Liver (tissue), 3 donors: ENCODE data around the gene MAL.

Experiments used
- GABPA ChIP-seq, 2 donors: IDR thresholded peaks in 1 of 2; conservative IDR thresholded peaks in 1 of 2; 2 replicates each; pipeline ENCODE4 v1.6.1; 2016; ENCODE audit warnings: antibody characterized with exemption in 2 of 2, mild to moderate bottlenecking in 1 of 2, moderate library complexity in 1 of 2
- HNF4A ChIP-seq, 2 donors: conservative IDR thresholded peaks; 2 replicates each; pipeline ENCODE4 v1.6.1; 2016; ENCODE audit warnings: antibody characterized with exemption in 2 of 2, mild to moderate bottlenecking in 2 of 2
- JUND ChIP-seq, 2 donors: IDR thresholded peaks; 2 replicates each; pipeline ENCODE4 v1.6.1; 2016; ENCODE audit warnings: antibody characterized with exemption in 2 of 2
- NR2F2 ChIP-seq: IDR thresholded peaks from 2 replicates; pipeline ENCODE4 v1.6.1; 2016; ENCODE audit warnings: antibody characterized with exemption
- SP1 ChIP-seq: IDR thresholded peaks from 2 replicates; pipeline ENCODE4 v1.6.1; 2018; ENCODE audit warnings: antibody characterized with exemption, mild to moderate bottlenecking
- TF ChIP-seq, protein P1 (sequence below): fragments of 150-350 bp; IDR thresholded peaks from 2 replicates; pipeline ENCODE4 v1.5.1; 2017; ENCODE audit warnings: improper control_type of control experiment, low read depth, low read length; ENCODE audit not compliant: missing input control
- TF ChIP-seq, protein P2 (sequence below): IDR thresholded peaks from 2 replicates; pipeline ENCODE4 v1.6.1; 2016; ENCODE audit warnings: antibody characterized with exemption
- TF ChIP-seq, protein P3 (sequence below): IDR thresholded peaks from 2 replicates; pipeline ENCODE4 v1.6.1; 2016; ENCODE audit warnings: antibody characterized with exemption, mild to moderate bottlenecking
- donor health status: healthy.
- donor health status: healthy.

DNA sequence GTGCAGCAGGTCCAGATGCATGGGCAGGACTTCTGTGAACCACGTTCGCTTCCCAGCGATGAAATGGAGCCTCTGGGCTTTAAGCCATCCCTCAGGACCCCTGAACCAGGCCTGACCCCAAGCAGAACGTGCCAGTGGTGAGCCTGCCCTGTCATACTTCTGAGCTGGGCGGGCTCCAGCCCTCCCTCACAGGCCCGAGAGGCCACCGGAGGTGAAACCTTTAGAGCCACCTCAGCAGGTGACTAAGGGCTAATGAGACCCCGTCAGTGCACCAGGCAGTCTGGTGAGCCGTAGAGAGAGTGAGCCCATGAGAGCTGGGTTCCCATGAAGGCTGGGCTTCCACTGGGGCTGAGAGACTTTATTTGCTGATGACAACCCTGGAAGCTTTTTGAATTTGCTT, 8.9 kb upstream of the MAL start:
- TF ChIP-seq, protein P1, sequence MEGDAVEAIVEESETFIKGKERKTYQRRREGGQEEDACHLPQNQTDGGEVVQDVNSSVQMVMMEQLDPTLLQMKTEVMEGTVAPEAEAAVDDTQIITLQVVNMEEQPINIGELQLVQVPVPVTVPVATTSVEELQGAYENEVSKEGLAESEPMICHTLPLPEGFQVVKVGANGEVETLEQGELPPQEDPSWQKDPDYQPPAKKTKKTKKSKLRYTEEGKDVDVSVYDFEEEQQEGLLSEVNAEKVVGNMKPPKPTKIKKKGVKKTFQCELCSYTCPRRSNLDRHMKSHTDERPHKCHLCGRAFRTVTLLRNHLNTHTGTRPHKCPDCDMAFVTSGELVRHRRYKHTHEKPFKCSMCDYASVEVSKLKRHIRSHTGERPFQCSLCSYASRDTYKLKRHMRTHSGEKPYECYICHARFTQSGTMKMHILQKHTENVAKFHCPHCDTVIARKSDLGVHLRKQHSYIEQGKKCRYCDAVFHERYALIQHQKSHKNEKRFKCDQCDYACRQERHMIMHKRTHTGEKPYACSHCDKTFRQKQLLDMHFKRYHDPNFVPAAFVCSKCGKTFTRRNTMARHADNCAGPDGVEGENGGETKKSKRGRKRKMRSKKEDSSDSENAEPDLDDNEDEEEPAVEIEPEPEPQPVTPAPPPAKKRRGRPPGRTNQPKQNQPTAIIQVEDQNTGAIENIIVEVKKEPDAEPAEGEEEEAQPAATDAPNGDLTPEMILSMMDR = no peak
- TF ChIP-seq GABPA (IDR thresholded peaks at IDR 0.05 in 1 of 2, conservative IDR thresholded peaks at IDR 0.05 in 1 of 2) = no peak
- TF ChIP-seq SP1 = no peak
- no peak for TF ChIP-seq JUND (IDR thresholded peaks at IDR 0.05)
- TF ChIP-seq, protein P2, sequence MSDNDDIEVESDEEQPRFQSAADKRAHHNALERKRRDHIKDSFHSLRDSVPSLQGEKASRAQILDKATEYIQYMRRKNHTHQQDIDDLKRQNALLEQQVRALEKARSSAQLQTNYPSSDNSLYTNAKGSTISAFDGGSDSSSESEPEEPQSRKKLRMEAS = no peak
- no peak for TF ChIP-seq NR2F2
- TF ChIP-seq, protein P3, sequence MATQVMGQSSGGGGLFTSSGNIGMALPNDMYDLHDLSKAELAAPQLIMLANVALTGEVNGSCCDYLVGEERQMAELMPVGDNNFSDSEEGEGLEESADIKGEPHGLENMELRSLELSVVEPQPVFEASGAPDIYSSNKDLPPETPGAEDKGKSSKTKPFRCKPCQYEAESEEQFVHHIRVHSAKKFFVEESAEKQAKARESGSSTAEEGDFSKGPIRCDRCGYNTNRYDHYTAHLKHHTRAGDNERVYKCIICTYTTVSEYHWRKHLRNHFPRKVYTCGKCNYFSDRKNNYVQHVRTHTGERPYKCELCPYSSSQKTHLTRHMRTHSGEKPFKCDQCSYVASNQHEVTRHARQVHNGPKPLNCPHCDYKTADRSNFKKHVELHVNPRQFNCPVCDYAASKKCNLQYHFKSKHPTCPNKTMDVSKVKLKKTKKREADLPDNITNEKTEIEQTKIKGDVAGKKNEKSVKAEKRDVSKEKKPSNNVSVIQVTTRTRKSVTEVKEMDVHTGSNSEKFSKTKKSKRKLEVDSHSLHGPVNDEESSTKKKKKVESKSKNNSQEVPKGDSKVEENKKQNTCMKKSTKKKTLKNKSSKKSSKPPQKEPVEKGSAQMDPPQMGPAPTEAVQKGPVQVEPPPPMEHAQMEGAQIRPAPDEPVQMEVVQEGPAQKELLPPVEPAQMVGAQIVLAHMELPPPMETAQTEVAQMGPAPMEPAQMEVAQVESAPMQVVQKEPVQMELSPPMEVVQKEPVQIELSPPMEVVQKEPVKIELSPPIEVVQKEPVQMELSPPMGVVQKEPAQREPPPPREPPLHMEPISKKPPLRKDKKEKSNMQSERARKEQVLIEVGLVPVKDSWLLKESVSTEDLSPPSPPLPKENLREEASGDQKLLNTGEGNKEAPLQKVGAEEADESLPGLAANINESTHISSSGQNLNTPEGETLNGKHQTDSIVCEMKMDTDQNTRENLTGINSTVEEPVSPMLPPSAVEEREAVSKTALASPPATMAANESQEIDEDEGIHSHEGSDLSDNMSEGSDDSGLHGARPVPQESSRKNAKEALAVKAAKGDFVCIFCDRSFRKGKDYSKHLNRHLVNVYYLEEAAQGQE = no peak
- TF ChIP-seq HNF4A (conservative IDR thresholded peaks at IDR 0.05) = no peak
